ENCODE data around the gene KIAA0930.

Gene KIAA0930

DNA sequence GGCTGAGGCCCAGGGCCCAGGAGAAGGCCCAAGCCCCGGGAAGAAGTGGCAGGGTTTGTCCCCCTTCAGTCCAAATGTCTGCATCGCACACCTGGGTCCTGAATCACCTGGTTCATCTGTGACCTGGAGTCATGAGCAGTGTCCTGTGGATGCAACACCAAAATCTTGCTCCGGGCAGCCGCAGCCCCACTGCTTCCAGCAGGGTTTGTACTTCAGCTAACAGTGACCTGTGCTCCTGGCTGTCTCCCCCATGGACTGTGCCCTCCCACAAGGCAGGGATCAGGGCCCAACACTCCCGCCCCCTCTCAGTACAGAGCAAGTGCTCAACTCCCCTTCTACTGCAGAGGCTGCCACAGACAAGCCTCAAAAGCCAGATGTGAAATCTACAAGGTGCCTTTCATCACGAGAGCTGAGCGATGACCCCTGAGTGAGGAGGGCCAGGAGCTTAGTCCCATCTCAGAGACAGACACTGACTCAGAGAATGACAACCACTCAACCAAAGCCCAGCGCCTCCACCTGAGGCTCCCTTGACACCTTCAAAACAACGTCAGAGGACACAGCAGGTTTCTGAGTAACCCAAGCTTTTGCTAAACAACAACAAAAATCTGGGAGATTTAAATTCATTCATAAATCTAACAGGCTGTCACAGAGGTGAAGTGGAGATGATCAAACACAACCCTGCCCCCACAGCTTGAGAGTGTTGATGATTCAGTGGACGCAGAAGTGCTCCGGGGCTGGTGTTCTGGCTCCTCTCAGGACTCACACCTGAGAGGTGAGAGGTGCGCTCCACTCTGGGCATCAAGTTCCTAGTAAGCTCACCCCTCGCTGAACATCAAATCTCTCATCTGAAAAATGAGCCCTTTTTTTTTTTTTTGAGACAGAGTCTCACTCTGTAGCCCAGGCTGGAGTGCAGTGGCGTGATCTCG, 3.4 kb downstream of the KIAA0930 start:
- DNase-seq (ENCODE audit: low read depth, low spot score) = no peak
- H3K4me3 ChIP-seq (ENCODE audit: low read depth, low read length) = no peak overlapping the region
- in situ Hi-C loops (cut with HindIII; ENCODE audit: low sequenced_read_pairs) = no loop called here
- TF ChIP-seq, protein P1, sequence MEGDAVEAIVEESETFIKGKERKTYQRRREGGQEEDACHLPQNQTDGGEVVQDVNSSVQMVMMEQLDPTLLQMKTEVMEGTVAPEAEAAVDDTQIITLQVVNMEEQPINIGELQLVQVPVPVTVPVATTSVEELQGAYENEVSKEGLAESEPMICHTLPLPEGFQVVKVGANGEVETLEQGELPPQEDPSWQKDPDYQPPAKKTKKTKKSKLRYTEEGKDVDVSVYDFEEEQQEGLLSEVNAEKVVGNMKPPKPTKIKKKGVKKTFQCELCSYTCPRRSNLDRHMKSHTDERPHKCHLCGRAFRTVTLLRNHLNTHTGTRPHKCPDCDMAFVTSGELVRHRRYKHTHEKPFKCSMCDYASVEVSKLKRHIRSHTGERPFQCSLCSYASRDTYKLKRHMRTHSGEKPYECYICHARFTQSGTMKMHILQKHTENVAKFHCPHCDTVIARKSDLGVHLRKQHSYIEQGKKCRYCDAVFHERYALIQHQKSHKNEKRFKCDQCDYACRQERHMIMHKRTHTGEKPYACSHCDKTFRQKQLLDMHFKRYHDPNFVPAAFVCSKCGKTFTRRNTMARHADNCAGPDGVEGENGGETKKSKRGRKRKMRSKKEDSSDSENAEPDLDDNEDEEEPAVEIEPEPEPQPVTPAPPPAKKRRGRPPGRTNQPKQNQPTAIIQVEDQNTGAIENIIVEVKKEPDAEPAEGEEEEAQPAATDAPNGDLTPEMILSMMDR (IDR thresholded peaks at IDR 0.05; ENCODE audit: low read depth, low read length) = no peak

DNA sequence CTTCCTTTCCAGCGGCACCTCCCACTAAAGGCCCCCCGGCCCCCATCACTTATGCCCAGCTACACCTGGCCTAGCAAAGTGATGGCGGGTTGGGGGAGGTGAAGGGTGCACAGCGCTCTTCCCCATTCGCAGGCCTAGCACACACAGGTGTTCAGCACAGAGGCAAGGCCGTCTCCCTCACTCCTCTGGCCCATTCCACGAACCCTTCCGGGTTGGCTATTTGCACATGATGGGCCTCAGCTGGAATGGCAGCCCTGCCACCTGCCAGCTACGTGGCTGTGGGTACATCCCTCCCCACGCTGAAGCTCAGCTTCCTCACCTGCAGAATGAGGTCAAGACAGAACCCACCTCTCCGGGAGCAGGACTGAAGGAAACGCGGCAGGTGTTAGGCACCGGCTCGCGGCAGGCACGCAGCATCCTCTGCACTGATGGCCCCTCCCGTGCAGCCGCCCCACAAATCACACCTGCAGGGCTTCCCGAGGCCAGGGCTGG, 4.8 kb downstream of the KIAA0930 start:
- TF ChIP-seq, protein P1 (IDR thresholded peaks at IDR 0.05; ENCODE audit: low read depth, low read length) = no peak
- no peak overlapping the region for H3K4me3 ChIP-seq (ENCODE audit: low read depth, low read length)
- in situ Hi-C loops (cut with HindIII; ENCODE audit: low sequenced_read_pairs) = no loop called here
- DNase-seq (ENCODE audit: low read depth, low spot score) = no peak

DNA sequence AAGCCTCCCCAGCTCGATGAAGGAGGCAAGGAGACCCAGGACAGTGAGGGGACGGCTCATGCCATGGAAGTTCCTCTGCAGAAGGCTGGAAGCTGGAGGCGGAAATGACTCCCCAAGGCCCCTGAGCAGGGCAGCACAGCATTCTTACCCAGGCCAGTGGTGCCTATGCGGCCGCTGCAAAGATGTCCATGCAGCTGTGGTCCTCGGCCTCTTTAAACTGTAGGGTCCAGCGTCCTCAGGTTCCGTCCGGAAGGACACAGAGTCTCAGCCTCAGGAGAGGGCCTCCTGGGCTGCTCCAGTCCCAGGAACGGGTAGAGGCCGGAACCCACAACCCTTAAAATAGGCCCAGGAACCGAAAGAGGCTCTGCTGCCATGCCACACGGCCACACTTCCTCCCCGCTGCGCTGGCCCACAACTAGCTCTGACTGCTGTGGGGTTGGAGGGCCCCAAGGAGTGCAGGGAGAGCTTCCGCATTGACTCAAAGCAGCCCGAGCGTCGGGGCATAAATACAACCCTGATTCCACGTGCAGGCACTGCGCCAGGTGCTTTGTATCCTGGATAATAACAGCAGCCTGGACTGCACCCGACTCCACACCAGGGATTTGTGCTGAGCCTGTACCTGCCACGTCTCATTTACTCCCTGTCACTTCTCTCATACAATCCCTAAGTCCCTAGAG, 5.5 kb downstream of the KIAA0930 start:
- no peak for DNase-seq (ENCODE audit: low read depth, low spot score)
- H3K4me3 ChIP-seq (ENCODE audit: low read depth, low read length) = no peak overlapping the region
- TF ChIP-seq, protein P1 (IDR thresholded peaks at IDR 0.05; ENCODE audit: low read depth, low read length) = no peak
- in situ Hi-C loops (cut with HindIII; ENCODE audit: low sequenced_read_pairs) = no loop called here

DNA sequence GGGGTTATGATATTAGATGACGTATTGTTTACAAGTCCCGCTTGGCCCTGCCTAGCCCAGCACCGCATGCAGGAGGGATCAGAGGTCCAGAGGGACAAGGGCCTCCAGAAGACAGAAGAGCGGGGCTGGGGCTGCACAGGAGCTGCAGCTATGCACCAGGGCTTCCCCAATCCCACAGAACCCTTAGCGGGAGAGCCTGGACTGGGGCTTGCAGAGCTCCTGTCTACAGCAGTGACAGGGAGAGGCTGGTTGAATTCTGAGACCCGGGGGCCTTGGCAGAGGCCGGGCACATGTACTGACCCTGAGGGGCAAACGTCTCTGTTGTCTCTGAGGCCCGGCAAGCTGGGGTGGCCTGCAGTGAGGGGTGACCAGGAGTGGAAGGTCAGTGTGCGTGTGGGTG, 6.9 kb downstream of the KIAA0930 start:
- no peak for DNase-seq (ENCODE audit: low read depth, low spot score)
- TF ChIP-seq, protein P1 (IDR thresholded peaks at IDR 0.05; ENCODE audit: low read depth, low read length) = no peak
- H3K4me3 ChIP-seq (ENCODE audit: low read depth, low read length) = no peak overlapping the region
- in situ Hi-C loops (cut with HindIII; ENCODE audit: low sequenced_read_pairs) = no loop called here

DNA sequence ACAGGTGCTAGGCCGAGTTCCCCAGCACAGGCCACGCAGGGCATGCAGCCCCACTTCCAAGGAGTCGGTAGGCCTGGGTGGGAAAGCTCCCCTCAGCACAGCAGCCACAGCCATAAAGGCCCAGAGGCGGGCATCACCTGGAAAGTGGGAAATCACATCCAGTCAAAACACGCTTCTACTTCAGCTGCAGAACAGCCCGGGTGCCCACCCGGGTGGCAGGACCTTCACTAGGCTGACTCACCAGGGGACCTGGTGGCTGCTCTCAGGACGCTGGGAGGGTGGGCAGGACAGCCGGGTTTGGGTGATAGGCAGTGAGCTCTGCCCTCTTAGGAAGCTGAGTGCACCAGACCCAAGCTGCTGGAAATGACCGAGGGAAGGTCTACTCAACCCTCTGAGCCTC, 7.3 kb downstream of the KIAA0930 start:
- no peak overlapping the region for H3K4me3 ChIP-seq (ENCODE audit: low read depth, low read length)
- TF ChIP-seq, protein P1 (IDR thresholded peaks at IDR 0.05; ENCODE audit: low read depth, low read length) = no peak
- in situ Hi-C loops (cut with HindIII; ENCODE audit: low sequenced_read_pairs) = no loop called here
- no peak for DNase-seq (ENCODE audit: low read depth, low spot score)

DNA sequence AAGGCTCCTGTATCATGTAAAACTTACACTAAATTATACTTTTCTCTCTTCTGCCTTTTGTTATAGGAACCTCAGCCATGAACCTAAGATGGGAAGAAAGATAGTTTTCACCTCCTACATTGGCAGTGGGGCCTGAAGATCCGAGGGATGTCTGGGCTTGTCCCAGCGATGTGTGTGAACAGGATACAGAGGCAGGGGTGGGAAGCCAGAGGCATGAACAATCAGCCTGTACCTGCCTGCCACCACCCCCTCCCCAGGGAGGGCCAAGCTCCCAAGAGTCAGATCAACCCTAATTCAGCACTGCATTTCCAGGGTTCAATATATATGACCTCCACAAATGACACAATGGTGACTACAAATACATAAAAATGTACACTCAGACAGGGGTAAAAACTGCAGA, 9.4 kb downstream of the KIAA0930 start:
- DNase-seq (ENCODE audit: low read depth, low spot score) = no peak
- in situ Hi-C loops (cut with HindIII; ENCODE audit: low sequenced_read_pairs) = no loop called here
- no peak overlapping the region for H3K4me3 ChIP-seq (ENCODE audit: low read depth, low read length)
- TF ChIP-seq, protein P1 (IDR thresholded peaks at IDR 0.05; ENCODE audit: low read depth, low read length) = no peak

Data from astrocyte of the spinal cord (primary cell).